Endodermal cell (in vitro differentiated cells): ENCODE data around the gene RPL35. TPM values are rescaled to one million over a fixed set of nuclear protein-coding genes. Genes with fewer than 3 reads are reported as not detected.

Source experiments
- DNase-seq: peaks from one replicate; pipeline ENCODE4 v3.0.0-alpha.2; 2017
- H3K27ac ChIP-seq: 2 replicates; pipeline ENCODE4 v1.5.1; 2013; ENCODE audit warnings: mild to moderate bottlenecking, low read depth, low read length, moderate library complexity
- H3K27me3 ChIP-seq: 2 replicates; pipeline ENCODE4 v1.6.1; 2013; ENCODE audit warnings: mild to moderate bottlenecking, low read length, moderate library complexity; ENCODE audit not compliant: insufficient read depth, control insufficient read depth, poor library complexity, severe bottlenecking
- H3K36me3 ChIP-seq: 2 replicates; pipeline ENCODE4 v1.7.0; 2013; ENCODE audit warnings: mild to moderate bottlenecking, low read length, moderate library complexity; ENCODE audit not compliant: control insufficient read depth, insufficient read depth
- H3K4me1 ChIP-seq: one replicate; pipeline ENCODE4 v1.7.0; 2013; ENCODE audit warnings: low read length; ENCODE audit not compliant: control insufficient read depth, insufficient read depth
- H3K4me3 ChIP-seq: 2 replicates; pipeline ENCODE4 v1.5.1; 2013; ENCODE audit warnings: mild to moderate bottlenecking, low read length, moderate library complexity
- H3K9ac ChIP-seq: 2 replicates; pipeline ENCODE4 v1.6.1; 2013; ENCODE audit warnings: mild to moderate bottlenecking, low read length, moderate library complexity; ENCODE audit not compliant: poor library complexity, severe bottlenecking; ENCODE audit errors: extremely low read depth
- H3K9me3 ChIP-seq: 2 replicates; pipeline ENCODE4 v1.6.1; 2013; ENCODE audit warnings: mild to moderate bottlenecking, low read length, moderate library complexity; ENCODE audit not compliant: control insufficient read depth
- H3K27ac Mint-ChIP-seq: 2 replicates; pipeline ENCODE4 v1.8.0; 2020; ENCODE audit warnings: mixed read lengths
- H3K27me3 Mint-ChIP-seq: 2 replicates; pipeline ENCODE4 v1.8.0; 2021; ENCODE audit warnings: mild to moderate bottlenecking, mixed read lengths; ENCODE audit not compliant: insufficient read depth
- H3K36me3 Mint-ChIP-seq: 2 replicates; pipeline ENCODE4 v1.8.0; 2020; ENCODE audit warnings: low read depth, mixed read lengths
- H3K4me1 Mint-ChIP-seq: 2 replicates; pipeline ENCODE4 v1.8.0; 2020; ENCODE audit warnings: mixed read lengths
- H3K4me3 Mint-ChIP-seq: 2 replicates; pipeline ENCODE4 v1.8.0; 2020; ENCODE audit warnings: mild to moderate bottlenecking, moderate library complexity, mixed read lengths
- H3K9me3 Mint-ChIP-seq: 2 replicates; pipeline ENCODE4 v1.8.0; 2020; ENCODE audit warnings: mild to moderate bottlenecking, mixed read lengths
- WGBS, 2 experiments: methylation state at CpG; one replicate each; pipeline versions ENCODE4 v1.1.5 to v1.1.7; 2013; ENCODE audit warnings: missing lambda C conversion rate in 2 of 2, mixed read lengths in 1 of 2; ENCODE audit not compliant: insufficient coverage in 1 of 2, insufficient read length in 1 of 2; 5-methylcytosine and 5-hydroxymethylcytosine counted together
- total RNA-seq, 2 donors: library from RNA; stranded (reverse); fragmentation: NEBNext Ultra II Directional in 1 of 2; extraction: Animal tissue kit (Norgen Biotek cat#: 25700) in 1 of 2; gene quantifications; 2 replicates in 1 of 2; 3 replicates in 1 of 2; pipeline ENCODE4 v1.2.1, GENCODE V29; 2021
- TF ChIP-seq, protein P1 (sequence below): fragments of 200-600 bp; sonication (generic); conservative IDR thresholded peaks from 2 replicates; pipeline ENCODE4 v1.5.0; 2021; ENCODE audit warnings: antibody characterized with exemption, mild to moderate bottlenecking

Gene RPL35
- total RNA-seq, 2 donors from 2014 or later = 1,507 to 1,578 TPM

GRCh38 chr9:124878518-124878917 lies 16.8 kb upstream of the RPL35 start:
- H3K9me3 ChIP-seq = no peaks in the 10 kb centered on the region
- no peaks in the 10 kb centered on the region for H3K4me1 ChIP-seq
- TF ChIP-seq, protein P1, sequence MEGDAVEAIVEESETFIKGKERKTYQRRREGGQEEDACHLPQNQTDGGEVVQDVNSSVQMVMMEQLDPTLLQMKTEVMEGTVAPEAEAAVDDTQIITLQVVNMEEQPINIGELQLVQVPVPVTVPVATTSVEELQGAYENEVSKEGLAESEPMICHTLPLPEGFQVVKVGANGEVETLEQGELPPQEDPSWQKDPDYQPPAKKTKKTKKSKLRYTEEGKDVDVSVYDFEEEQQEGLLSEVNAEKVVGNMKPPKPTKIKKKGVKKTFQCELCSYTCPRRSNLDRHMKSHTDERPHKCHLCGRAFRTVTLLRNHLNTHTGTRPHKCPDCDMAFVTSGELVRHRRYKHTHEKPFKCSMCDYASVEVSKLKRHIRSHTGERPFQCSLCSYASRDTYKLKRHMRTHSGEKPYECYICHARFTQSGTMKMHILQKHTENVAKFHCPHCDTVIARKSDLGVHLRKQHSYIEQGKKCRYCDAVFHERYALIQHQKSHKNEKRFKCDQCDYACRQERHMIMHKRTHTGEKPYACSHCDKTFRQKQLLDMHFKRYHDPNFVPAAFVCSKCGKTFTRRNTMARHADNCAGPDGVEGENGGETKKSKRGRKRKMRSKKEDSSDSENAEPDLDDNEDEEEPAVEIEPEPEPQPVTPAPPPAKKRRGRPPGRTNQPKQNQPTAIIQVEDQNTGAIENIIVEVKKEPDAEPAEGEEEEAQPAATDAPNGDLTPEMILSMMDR = no peak
- no peak overlapping the region for H3K4me3 Mint-ChIP-seq
- peak overlapping the region; percentile 16 for H3K27ac Mint-ChIP-seq
- DNase-seq = no peak
- peaks cover 3% of the 10 kb centered on the region for H3K4me1 Mint-ChIP-seq
- no peak overlapping the region for H3K27ac ChIP-seq
- H3K36me3 ChIP-seq = peaks cover 55% of the 10 kb centered on the region
- no peaks in the 10 kb centered on the region for H3K9me3 Mint-ChIP-seq
- no peak overlapping the region for H3K4me3 ChIP-seq
- no peak overlapping the region for H3K9ac ChIP-seq
- no peaks in the 10 kb centered on the region for H3K27me3 ChIP-seq
- no peaks in the 10 kb centered on the region for H3K27me3 Mint-ChIP-seq
- WGBS, 2 experiments = 94% methylated on average over 4 to 6 of the region's 6 CpGs
- peaks cover 49% of the 10 kb centered on the region for H3K36me3 Mint-ChIP-seq

DNA sequence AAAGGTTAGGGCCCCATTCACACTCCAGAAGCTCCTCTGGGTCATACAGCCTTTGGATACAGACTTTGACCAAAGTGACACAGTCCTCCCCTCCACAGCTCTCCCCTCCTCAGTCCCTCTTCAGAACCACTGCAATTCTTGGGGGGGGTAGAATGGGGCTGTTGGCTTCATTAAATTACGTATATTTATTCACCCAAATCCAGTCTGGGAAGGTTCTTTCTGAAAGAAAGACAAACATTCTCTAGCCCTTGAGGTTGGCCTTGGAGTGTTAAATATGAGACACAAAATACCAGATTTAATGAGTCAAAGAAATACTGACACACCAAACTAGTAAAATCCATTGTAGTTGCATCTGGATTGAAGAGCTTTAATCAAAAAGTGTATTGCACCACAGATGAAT lies 16.3 kb upstream of the RPL35 start:
- Mint-ChIP-seq H3K9me3 (no peaks in the 10 kb centered on the region), H3K4me1 (peaks cover 6% of the 10 kb centered on the region), H3K4me3 (no peak overlapping the region), H3K27me3 (no peaks in the 10 kb centered on the region), H3K36me3 (peaks cover 54% of the 10 kb centered on the region), H3K27ac (peak overlapping the region; percentile 16)
- no peaks in the 10 kb centered on the region for H3K4me1 ChIP-seq
- H3K36me3 ChIP-seq = peaks cover 60% of the 10 kb centered on the region
- H3K27ac ChIP-seq = no peak overlapping the region
- H3K9ac ChIP-seq = no peak overlapping the region
- H3K27me3 ChIP-seq = no peaks in the 10 kb centered on the region
- 100% methylated on average over 1 of the region's 1 CpG; no CpG with 5 or more reads in 1 of the 2 experiments for WGBS, 2 experiments
- no peaks in the 10 kb centered on the region for H3K9me3 ChIP-seq
- H3K4me3 ChIP-seq = no peak overlapping the region
- DNase-seq = no peak
- TF ChIP-seq, protein P1 = no peak

DNA sequence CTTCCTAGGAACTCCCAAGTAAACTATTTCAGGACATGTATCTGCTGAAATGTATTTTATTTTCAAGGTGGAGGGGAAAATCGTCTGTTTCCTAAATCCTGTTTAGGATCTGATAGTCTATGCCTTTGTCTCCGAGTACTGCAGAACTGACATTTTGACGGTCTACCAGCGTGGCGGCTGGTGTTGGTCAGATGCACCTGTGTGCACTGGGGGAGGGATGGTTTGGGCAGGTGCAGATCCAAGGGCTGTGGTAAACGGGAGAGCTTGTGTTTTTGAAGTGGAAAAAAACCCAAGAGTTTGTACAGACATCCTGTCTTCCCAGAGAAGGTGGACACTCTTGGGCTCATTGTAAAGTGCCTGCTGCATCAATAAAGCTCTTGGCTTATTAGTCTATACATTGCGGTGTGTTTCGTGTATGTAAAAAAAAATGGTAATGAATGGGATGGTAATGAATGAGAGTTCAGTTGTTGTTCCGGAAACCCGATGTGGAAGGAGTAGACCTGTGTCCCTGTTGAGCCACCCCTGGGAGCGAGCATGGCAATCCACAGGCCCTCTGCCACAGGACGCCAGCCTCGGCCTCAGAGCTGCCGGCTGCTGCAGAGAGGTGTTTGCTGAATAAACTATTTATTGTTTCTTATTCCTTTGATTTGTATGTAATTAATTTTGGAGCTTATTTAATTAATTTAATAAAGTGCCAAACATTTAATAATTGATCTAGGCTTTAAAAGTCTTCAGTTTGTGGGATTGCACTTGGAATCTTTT lies 15.4 kb upstream of the RPL35 start:
- Mint-ChIP-seq H3K4me3 (no peak overlapping the region), H3K4me1 (peaks cover 7% of the 10 kb centered on the region), H3K36me3 (peaks cover 58% of the 10 kb centered on the region), H3K27me3 (no peaks in the 10 kb centered on the region), H3K9me3 (no peaks in the 10 kb centered on the region), H3K27ac (no peak overlapping the region)
- WGBS, 2 experiments = 93 to 94% methylated on average over 8 to 14 of the region's 14 CpGs
- Histone ChIP-seq H3K36me3 (peaks cover 66% of the 10 kb centered on the region), H3K27me3 (no peaks in the 10 kb centered on the region), H3K27ac (no peak overlapping the region), H3K9me3 (no peaks in the 10 kb centered on the region), H3K4me1 (no peaks in the 10 kb centered on the region), H3K9ac (no peak overlapping the region), H3K4me3 (no peak overlapping the region)
- TF ChIP-seq, protein P1 = no peak
- no peak for DNase-seq
